Type B pancreatic cell (in vitro differentiated cells): ENCODE data around the gene MRPS15. TPM values are rescaled to one million over a fixed set of nuclear protein-coding genes. Genes with fewer than 3 reads are reported as not detected.

ENCODE experiments used
- DNase-seq: peaks from one replicate; pipeline ENCODE4 v3.0.0; 2021; ENCODE audit warnings: mixed read lengths; ENCODE audit not compliant: unreplicated experiment; ENCODE audit errors: extremely low spot score
- H3K27ac Mint-ChIP-seq: 2 replicates; pipeline ENCODE4 v1.8.0; 2021; ENCODE audit warnings: mild to moderate bottlenecking, mixed read lengths
- H3K27me3 Mint-ChIP-seq: 2 replicates; pipeline ENCODE4 v1.8.0; 2021; ENCODE audit warnings: mixed read lengths
- H3K36me3 Mint-ChIP-seq: 2 replicates; pipeline ENCODE4 v1.8.0; 2021; ENCODE audit warnings: mixed read lengths
- H3K4me1 Mint-ChIP-seq: one replicate; pipeline ENCODE4 v1.8.0; 2021; ENCODE audit warnings: mixed read lengths; ENCODE audit not compliant: unreplicated experiment
- H3K4me3 Mint-ChIP-seq: 2 replicates; pipeline ENCODE4 v1.8.0; 2021; ENCODE audit warnings: mild to moderate bottlenecking, mixed read lengths
- H3K9me3 Mint-ChIP-seq: 2 replicates; pipeline ENCODE4 v1.8.0; 2021; ENCODE audit warnings: mixed read lengths
- CTCF ChIP-seq: fragments of 200-600 bp; sonication (generic); conservative IDR thresholded peaks from 2 replicates; pipeline ENCODE4 v1.5.0; 2021; ENCODE audit warnings: antibody characterized with exemption, mild to moderate bottlenecking
- total RNA-seq: library from RNA; stranded (reverse); gene quantifications from 2 replicates; pipeline ENCODE4 v1.2.1, GENCODE V29; 2021; ENCODE audit warnings: low replicate concordance

MRPS15 gene
- total RNA-seq, 1 donor from 2014 or later = 69.4 TPM

- H3K4me3 Mint-ChIP-seq = peak overlapping the region; percentile 55
Measured at GRCh38 chr1:36420836-36421317, 43.3 kb downstream of the MRPS15 start.

GRCh38 chr1:36420409-36420808 lies 43.8 kb downstream of the MRPS15 start:
- peak overlapping the region; percentile 55 for H3K4me3 Mint-ChIP-seq
- no peak for TF ChIP-seq CTCF
- no peaks in the 10 kb centered on the region for H3K27me3 Mint-ChIP-seq
- peak overlapping the region; percentile 88 for H3K27ac Mint-ChIP-seq
- peaks cover 16% of the 10 kb centered on the region for H3K36me3 Mint-ChIP-seq
- peaks cover 12% of the 10 kb centered on the region for H3K4me1 Mint-ChIP-seq
- H3K9me3 Mint-ChIP-seq = no peaks in the 10 kb centered on the region
- DNase-seq = no peak

More at GRCh38 chr1:36420836-36421317, 43.3 kb downstream of the MRPS15 start:
- Mint-ChIP-seq H3K36me3 (peaks cover 19% of the 10 kb centered on the region), H3K4me1 (peaks cover 12% of the 10 kb centered on the region), H3K9me3 (no peaks in the 10 kb centered on the region), H3K27ac (peak overlapping the region; percentile 88), H3K27me3 (no peaks in the 10 kb centered on the region)
- peak; percentile 91 for DNase-seq
- peak; percentile 93 for TF ChIP-seq CTCF

- H3K36me3 Mint-ChIP-seq = peaks cover 16% of the 10 kb centered on the region
- TF ChIP-seq CTCF = no peak
- peak overlapping the region; percentile 3 for H3K27ac Mint-ChIP-seq
- H3K27me3 Mint-ChIP-seq = no peaks in the 10 kb centered on the region
- H3K4me1 Mint-ChIP-seq = peaks cover 12% of the 10 kb centered on the region
- H3K4me3 Mint-ChIP-seq = no peak overlapping the region
- no peak for DNase-seq
- no peaks in the 10 kb centered on the region for H3K9me3 Mint-ChIP-seq
Measured at GRCh38 chr1:36419569-36419968, 44.6 kb downstream of the MRPS15 start.

GRCh38 chr1:36419140-36419539 lies 45.0 kb downstream of the MRPS15 start:
- Mint-ChIP-seq H3K4me1 (peaks cover 12% of the 10 kb centered on the region), H3K27ac (peak overlapping the region; percentile 3), H3K36me3 (peaks cover 19% of the 10 kb centered on the region), H3K27me3 (no peaks in the 10 kb centered on the region), H3K4me3 (no peak overlapping the region), H3K9me3 (no peaks in the 10 kb centered on the region)
- no peak for TF ChIP-seq CTCF
- DNase-seq = no peak

- peaks cover 12% of the 10 kb centered on the region for H3K4me1 Mint-ChIP-seq
- DNase-seq = no peak
- no peaks in the 10 kb centered on the region for H3K27me3 Mint-ChIP-seq
- TF ChIP-seq CTCF = no peak
- H3K36me3 Mint-ChIP-seq = peaks cover 19% of the 10 kb centered on the region
- peak overlapping the region; percentile 60 for H3K27ac Mint-ChIP-seq
- no peaks in the 10 kb centered on the region for H3K9me3 Mint-ChIP-seq
- H3K4me3 Mint-ChIP-seq = no peak overlapping the region
Measured at GRCh38 chr1:36417931-36418330, 46.3 kb downstream of the MRPS15 start.
